T-helper 2 cell treated with Interferon-gamma antibody and Interleukin-4, amounts not matched to agents 100 ng/mL and 5 ng/mL, for 36 hours (primary cell): ENCODE measurements around the gene ASPSCR1. TPM values are rescaled to one million over a fixed set of nuclear protein-coding genes. Genes with fewer than 3 reads are reported as not detected.

ENCODE experiments used
- intact Hi-C: fragments of 100-400 bp; cut with micrococcal nuclease; formaldehyde crosslinking; loops from one replicate; pipeline ENCODE4 v1.15.1; 2023
- total RNA-seq: library from RNA; stranded (reverse); gene quantifications from 2 replicates; pipeline ENCODE4 v1.2.3, GENCODE V29; 2022

ASPSCR1 gene
- total RNA-seq, 1 donor from 2014 or later, result 35.5 TPM

DNA sequence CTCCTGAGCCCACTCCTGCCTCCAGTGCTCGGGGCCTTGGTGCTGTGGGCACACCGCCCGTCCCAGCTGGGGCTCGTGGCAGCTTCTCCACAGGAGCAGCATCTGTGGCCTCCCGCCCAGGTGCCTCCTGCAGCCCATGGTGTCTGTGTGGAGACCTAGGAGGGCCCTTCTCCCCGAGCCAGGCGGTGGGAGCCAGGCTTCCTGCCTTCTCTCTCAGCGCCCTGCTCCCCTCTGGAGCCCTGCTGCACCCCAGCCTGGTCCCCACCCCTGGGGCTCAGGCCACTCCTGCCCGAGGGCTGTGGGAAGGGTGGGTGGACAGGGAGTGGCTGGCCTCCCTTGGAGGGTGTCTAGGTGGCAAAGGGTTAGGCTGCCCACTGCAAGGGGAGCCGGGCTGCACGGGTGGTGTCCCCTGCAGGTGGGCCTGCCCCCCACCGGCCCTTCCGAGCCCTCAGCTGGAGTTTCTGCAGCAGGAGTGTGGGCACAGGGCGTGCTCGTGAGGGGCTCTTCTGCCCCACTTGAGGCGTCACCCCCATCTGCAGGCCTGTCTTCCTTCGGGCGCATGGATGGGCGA is 34.3 kb downstream of the ASPSCR1 start:
- intact Hi-C loops, result no loop called here

- intact Hi-C loops, result no loop called here
Observed at GRCh38 chr17:82012261-82012639, 34.8 kb downstream of the ASPSCR1 start.

DNA sequence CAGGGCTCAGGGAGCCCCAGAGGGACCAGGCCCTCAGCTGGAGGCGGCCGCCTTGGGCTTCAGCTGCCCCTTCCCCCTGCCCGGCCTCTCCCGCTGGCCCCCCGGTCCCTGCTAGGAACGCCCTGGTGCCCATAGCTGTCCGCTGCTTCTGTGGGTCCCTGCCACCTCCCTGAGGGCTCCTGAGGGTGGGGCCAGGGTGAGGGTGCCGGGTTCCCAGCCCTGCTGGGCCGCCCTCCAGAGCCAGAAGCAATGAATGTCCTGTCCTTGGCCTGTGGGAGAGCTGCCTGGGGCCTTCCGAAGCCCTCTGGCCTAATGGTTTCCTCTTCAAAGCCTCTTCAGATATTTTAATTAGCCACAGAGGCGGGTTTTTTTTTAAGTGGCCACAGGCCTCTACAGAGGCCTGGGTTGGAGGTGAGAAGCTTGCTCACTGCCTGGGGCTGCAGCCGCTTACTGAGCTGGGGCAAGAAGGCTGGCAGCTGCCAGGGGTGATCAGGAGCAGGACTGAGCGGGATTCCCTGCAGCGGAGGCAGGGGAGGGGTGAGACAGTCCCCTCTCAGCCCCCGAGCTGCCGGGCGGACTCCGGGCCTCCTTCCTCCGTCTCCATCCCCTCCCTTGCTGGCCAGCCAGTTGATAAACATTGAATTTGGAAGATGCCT is 35.3 kb downstream of the ASPSCR1 start:
- intact Hi-C loops, result no loop called here

DNA sequence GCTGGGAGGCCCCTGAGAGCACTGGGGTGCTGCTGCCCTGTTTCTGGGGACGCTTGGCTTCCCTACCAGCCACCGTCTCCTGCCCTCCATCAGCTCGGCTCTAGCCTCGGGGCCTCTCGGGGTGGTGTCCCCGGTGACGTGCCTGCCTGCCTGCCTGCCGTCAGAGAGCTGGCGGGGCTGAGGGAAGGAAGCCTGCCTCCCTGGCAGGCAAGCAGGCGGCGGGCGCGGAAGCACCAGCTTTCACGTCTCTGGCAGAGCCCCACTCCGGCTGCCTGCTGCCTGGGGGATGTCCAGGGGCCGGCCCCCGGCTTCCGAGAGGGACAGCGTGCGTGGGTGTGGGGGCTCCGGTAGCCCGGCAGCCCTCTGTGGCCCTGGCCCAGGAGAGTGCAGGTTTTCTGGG is 35.9 kb downstream of the ASPSCR1 start:
- intact Hi-C loops, result no loop called here

GRCh38 chr17:82013772-82014321 is 36.4 kb downstream of the ASPSCR1 start:
- intact Hi-C loops, result no loop called here

DNA sequence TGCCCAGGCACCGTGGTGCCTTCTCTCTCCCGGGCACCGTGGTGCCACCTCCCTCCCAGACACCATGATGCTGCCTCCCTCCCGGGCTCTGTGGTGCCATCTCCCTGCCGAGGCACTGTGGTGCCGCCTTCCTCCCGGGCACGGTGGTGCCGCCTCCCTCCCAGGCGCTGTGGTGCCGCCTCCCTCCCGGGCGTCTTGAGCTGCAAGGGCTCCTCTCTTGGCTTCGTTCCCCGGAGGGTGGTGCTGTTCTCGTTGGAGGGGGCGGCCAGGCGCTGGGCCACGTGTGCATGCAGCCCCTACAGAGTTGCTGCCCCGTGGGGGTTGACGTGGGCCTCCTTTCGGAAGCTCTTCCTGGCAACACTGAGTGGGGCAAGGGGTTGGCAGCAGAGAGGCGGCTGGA is 37.0 kb downstream of the ASPSCR1 start:
- intact Hi-C loops, result no loop called here

DNA sequence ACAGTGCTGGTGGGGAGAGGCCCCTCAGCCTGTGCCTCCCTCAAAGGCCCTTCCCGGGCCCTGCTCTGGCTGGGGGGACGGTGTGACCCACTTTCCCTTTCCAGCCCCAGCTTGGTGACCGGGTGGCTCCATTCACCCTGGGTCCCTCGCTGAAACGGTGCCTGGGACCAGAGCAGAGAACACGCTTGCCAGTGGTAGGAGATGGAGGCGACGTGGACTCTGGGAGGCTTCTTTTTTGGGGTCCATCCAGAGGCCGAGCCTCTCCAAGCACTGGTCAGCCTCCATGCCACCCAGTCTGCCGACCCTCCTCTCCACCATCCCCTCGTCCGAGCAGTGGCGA is 37.5 kb downstream of the ASPSCR1 start:
- intact Hi-C loops, result no loop called here

DNA sequence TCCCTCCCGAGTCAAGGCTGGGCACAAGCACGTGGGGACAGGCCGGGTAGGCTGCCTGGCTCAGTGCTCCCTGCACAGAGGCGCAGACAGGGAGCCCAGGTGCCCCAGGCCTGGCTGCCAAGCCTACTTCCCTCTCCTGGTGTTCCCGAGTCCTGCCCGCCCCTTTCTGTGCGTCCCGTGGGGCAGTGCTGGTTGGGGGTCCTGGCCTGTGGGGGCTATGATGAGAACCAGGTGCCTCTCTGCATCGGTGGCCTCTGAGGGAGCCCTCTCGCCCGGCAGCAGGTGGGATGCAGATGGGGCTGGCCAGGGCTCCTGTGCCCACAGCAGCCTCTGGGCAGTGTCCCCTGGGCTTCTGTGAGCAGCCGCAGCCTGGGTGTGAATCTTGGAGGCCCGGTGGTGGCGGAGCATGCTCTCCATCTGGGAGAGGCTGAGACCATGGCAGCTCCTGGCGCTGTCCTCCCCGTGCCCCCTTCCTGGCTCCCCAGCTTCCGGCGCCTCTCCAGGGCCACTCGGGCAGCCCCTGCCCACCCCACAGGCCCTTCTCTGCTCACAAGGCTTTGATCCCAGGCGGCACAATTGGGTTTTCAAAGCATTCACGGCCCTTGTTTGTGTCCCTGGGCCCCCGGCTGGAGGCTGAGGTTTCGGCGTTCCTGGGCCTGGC is 38.0 kb downstream of the ASPSCR1 start:
- intact Hi-C loops, result no loop called here

- intact Hi-C loops, result no loop called here
Observed at GRCh38 chr17:82016061-82016874, 38.8 kb downstream of the ASPSCR1 start.

DNA sequence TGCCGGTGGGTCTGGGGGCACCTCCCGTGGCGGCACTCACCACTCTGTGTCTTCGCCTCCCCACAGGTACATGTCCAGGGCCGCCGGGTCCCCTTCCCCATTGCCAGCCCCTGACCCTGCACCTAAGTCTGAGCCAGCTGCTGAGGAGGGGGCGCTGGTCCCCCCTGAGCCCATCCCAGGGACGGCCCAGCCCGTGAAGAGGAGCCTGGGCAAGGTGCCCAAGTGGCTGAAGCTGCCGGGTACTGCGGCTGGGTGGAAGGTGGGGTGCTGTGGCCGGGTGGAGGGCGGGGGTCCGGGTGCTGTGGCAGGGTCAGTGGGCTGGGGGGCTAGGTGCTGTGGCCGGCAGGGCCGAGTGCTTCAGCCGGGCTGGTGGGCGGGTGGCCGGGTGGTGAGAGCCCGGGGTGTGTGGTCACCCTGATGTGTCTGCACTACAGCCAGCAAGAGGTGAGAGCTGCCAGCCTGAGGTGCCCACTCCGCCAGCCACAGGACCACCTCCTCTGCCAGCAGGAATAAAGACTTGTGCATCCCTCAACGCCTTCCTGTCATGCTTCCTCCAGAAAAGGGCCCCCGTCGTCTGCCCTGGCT is 39.5 kb downstream of the ASPSCR1 start:
- intact Hi-C loops, result no loop called here

DNA sequence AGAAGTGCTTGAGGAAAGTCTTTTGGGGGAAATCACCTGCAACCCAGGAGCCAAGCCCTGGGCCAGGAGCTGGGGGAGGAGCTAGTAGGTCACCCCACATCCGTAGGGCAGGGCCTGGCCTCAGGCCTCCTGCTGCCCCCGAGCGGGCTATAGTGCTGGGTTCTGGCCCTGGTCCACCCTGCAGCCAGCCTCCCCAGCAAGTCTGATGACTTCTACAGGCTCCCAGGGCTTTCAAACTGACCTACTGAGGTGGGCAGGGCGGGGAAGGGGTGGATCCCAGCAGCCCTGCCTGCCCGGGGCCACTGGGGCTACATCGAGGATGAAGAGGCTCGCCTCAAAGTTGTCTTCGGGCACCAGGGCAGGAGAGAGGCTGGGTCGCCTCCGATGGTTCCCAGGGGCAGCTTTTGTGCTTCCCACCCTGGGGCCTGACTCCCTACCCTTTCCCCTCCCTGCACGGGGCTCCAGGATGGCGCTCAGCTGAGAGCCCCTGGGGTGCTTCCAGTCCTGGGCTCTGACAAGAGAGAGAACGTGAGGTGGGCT is 40.3 kb downstream of the ASPSCR1 start:
- intact Hi-C loops, result no loop called here

DNA sequence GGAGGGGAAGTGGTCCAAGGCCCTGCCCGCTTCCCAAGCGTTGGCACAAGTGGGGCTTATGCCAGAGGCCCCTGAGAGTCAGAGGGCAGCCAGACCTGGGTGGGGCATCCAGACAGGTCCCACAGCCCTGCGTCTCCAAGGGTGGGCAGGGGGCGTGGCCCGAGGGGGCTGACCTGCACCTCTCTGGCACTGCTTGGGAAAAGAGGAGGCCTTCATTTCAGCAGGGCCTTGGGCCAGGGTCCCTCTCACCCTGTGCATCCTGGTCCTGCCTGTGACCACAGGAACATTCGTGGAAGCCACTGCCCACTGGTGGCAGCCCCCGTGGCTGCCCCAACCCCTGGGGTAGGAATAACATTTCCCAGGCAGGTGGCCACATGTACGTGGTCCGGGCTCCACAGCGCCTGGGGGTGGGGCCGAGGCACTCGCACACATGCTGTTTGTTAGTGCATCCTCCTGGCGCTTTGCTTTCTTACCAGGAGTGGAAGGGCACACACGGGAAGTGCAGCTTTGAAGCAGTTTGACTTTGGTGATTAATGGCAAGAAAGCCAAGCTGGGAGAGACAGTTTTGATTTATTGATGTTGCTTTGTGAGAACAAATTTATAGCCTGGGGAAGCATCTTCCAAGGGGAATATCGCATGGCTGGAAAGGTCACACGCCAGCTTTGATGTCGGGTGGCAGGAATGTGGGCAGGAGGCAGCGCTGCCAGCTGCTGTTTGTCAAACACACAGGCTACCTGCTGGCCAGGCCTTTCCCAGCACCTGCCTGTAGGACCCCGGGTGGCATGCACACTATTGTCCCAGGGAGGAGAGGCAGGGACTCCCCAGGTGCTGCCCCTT is 40.9 kb downstream of the ASPSCR1 start:
- intact Hi-C loops, result no loop called here

DNA sequence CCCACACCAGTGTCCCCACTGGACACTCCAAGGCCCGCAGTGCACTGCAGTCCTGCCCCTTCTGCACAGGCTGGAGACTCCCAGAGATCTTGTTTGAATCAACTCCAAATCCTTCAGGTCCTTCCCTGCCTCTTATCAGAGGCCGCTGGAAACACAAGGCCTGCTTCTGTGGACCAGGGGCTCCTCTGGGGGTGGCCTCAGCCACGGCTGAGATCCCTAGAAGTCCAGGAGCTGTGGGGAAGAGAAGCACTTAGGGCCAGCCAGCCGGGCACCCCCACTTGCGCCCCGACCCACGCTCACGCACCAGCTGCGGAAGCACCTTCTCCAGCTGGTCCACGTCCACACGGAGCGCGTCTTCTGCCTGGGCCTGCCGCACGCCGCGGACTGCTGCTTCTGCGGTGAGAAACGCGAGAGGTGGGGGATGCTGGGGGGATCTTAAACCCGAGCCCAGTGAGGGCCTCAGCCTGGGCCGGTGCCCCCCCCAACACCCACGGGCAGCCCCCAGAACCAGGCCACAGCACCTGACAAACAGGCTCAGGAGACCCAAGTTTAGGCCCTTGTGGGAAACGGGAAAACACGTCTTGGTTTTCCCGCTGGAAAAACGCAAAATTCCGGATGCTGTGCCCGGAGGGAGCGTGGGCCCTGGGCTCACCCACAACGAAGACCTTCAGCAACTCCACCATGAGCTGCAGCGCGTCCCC is 41.7 kb downstream of the ASPSCR1 start:
- intact Hi-C loops, result no loop called here

DNA sequence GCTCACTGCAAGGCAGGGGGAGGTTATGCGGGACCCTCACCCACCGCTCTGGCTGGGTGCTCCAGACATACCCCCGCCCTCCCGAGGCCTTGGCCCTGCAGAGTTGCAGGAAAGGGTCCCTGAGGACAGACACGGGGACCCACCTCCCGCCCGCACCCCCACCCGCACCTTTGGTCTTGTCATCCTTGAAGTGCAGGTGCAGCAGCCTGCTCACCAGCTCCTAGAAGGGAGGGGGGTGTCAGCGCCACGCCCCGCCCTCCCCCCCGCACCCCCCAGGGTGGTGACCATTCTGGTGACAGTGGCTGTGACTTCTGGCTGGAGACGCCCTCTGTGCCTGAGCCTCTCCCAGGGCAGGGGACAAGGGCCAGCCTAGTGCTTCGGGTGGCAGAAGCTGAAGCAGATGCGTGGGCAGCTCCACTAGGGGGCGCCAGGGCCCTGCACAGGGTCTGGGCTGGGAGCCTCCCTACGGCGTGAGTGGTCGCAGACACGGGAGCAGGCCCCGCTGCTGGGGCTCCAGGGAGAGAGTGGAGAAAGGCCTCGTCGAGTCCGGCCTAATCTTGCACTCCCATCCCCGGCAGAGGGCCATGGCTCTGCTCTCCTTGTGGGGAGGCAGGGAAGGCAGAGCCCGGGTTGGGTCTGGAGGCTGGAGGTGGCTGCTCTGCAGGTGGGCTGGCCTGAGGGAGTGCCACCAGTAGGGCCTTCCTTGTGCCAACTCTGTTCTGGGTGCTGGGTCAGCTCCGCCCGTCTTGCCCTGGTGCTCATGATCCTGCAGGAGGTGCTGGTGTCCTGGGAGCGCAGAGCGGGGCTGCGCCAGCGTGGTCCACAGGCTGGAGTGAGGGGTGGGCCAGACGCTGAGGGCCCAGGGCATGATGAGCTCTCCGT is 42.5 kb downstream of the ASPSCR1 start:
- intact Hi-C loops, result loop anchor here (5.0 kb wide), 2 partner anchors 93 to 148 kb away; partner anchors contain the start of genes ARHGDIA and MAFG

DNA sequence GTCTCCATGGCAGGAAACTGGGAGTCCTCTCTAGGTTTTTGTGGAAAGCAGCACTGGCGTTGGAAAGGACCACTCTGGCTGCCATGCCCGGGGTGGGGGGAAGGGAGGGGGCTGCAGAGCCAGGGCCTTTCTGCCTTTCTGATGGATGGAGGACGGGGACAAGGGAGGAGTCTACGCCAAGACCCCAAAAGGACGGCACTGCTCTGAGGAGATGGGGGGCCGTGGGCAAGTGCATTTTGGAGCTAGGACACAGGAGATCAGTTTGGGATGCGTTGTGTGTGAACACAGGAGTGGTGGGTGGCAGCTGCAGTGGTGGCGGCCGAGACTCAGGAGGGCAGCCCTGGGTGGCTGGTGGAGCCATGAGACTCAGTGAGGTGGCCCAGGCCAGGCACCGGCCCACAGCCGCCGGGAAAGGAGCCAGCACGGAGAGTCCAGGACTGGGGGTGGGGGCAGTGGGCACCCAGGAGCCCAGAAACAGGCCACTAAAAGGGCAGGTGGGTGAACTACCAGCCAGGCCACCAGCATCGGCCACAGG is 43.2 kb downstream of the ASPSCR1 start:
- intact Hi-C loops, result loop anchor here (1.0 to 5.0 kb wide), 3 partner anchors 61 to 148 kb away; partner anchors contain the start of genes ARHGDIA and MAFG

DNA sequence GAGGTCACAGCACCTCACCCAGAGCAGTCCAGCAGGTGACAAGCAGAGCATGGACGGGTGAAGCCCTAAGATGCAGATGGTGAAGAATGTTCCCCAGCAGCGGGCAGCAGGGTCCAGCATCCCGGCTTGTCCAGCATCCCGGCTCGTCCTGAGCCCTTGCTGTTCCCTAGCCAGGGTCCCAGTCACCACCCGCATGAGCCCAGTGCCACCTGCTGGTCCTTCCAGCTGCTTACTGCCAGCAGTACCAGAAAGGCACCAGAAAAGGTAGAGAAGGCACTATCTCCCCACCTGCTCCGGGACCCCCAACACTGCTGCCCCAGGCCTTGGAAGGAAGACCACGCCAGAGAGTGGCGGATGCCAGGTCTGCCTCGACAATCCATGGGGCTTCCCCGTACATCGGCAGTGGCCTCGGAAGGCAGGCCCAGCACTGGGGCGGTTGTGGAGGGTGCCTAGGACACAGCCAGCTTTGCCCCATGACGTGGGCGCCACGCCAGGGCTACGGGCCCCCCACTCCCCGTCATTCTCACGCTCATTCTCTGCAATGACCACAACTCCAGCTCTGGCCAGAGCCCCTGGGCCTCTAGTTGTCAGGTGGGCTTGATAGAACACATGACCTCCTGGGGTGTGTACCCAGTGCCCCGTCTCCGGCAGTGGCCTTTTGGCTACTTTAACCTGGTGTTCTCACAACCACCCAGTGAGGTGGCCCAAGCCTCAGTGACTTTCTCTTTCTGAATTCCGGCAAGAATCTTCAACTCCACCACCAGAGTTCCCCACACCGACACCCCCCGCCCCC is 43.9 kb downstream of the ASPSCR1 start:
- intact Hi-C loops, result loop anchor here (1.0 to 5.0 kb wide), 3 partner anchors 62 to 149 kb away; partner anchors contain the start of genes ARHGDIA and MAFG

DNA sequence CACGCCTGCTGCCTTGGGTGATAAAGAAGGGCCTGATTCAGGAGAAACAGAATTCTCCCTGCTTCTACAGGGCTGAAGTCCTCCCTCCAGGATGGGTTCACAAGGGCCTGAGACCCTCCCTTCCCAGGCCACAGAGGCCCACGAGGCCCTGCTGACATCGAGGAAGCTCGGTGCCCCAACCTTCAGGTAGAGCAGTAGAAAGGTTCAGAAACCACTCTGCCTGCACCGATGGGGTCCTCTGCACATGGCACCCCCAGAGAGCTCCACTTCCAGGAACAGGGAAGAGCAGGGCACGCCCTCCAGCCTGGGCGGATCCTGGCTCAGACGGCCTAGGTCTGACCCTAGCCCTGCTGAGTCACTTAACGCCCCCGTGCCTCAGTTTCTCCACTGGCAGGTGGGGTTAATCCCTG is 44.5 kb downstream of the ASPSCR1 start:
- intact Hi-C loops, result loop anchor here (1.0 to 5.0 kb wide), 3 partner anchors 63 to 150 kb away; partner anchors contain the start of genes ARHGDIA and MAFG
